ENCODE data around the gene SNTG2.

The SNTG2 gene

DNA sequence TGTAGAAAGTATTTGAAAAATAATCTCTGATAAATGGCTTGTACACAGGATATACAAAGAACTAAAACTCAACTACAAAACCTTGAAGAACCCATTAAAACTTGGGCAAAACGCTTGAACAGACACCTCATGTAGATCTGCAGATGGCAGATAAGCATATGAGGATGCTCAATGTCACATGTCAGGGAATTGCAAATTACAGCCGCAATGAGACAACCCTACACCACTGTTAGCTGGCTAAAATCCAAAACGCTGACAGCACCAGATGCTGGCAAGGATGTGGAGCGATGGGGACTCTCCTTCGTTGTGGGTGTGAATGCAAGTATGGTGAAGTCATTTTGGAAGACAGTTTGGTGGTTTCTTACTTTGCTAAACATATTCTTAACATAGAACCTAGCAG, 53.7 kb downstream of the SNTG2 start:
- no peak for DNase-seq

- DNase-seq = no peak
Observed at GRCh38 chr2:1010415-1010930, 59.8 kb downstream of the SNTG2 start.

DNA sequence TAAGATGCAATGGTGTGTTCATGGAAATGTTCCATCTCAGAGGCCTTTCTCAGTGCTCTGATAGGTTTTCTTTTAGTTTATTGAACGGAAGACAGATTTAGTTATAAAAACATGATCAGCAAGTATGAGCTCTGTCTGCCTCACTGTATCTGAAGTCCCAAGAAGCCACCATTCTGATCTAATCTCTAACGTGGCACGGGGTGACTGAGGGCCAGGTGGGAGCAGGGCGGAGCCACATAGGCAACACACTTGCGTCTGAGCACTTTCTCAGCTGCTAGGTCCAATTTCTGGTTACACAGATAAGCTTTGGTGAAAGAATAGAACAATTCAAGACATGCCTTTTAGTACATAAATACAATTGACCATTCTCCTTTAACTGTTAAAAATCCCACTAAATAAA, 60.4 kb downstream of the SNTG2 start:
- DNase-seq = no peak

DNA sequence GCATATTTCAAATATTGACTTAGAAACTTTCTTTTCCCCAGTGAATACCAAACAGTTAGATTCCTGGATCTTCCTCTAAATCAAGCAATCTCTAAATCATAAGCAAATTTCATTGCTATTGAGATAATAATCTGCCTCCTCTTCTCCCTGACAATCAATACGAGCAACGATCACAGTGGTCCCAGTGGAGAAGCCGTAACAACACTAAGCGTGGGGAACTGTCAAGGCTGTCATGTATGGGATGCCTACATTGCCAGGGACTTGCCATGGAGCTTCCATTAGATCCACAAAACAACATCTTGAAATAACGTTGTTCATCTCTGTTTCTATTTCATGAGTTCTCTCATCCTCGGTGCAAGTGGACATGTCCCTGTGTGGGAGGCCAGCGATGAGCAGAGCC, 61.3 kb downstream of the SNTG2 start:
- DNase-seq = no peak

DNA sequence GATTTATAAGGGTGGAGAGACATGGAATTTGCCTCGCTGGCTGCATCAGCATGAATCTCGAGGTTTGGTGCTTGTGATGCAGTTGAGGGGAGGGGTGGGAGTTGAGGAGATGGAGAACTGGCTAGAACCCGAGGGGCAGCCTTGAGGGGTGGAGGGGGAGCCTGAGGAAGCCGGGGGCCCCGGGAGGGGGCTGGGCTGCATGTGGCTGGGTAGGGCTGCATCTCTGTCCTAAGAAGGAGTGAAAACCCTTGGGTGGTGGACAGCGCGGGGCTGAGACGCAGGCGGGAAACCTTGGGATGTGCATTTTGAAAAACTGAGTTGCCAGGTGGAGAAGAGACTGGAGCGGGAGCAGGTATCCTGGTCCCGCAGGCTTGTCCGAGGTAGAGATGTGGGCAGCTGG, 64.2 kb downstream of the SNTG2 start:
- DNase-seq = no peak

GRCh38 chr2:1016500-1016899, 65.9 kb downstream of the SNTG2 start:
- DNase-seq = no peak

- no peak for DNase-seq
Observed at GRCh38 chr2:1017827-1018226, 67.2 kb downstream of the SNTG2 start.

DNA sequence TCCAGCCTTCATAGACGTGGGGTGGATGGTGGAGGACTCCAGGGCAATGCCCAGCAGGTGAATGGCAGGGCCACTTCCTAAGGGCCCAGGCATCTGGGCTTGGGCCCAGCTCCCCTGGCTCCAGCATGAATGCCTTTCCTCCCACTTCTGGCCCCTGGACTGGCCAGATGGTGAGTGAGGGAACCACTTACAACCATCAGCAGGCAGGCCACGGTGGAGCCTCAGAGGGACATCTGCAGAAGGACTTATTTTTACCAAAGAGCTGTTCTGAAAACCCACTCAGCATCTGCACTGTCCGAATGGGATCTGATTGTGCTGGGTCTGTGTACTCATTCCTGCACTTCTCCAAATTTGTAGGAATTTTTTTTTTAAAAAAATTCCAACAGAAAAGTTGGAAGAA, 69.6 kb downstream of the SNTG2 start:
- no peak for DNase-seq

DNA sequence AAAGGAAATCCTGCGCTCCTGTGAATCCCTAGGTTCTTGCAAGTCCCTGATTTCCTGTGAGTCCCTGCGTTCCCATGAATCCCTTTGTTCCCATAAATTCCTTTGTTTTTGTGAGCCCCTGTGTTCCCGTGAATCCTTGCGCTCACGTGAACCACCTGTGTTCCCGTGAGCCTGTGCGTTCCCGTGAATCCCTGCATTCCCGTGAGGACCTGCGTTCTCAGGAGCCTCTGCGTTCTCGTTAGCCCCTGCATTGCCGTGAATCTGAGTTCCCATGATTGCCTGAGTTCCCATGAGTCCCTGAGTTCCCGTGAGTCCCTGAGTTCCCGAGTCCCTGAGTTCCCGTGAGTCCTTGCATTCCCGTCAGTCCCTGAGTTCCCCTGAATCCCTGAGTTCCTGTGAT, 71.5 kb downstream of the SNTG2 start:
- DNase-seq = no peak

- no peak for DNase-seq
Observed at GRCh38 chr2:1024981-1025380, 74.3 kb downstream of the SNTG2 start.

DNA sequence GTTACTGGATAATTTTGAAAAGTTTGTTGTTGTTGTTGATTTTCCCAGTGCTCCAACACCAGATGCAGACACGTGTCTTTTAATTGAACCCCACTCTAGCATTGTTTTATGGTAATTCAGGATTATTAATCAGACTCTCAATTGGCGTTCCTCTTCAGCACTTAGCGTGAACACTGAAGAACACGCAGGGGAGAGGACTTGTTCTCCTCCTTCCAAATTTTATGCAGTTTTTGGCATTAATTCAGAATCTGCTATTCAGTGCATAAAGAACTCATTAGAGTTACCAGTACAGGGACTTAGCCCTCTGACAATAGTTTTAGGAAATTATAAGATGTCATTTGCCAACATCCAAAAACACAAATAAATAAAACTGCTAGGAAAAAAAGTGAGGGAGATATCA, 75.5 kb downstream of the SNTG2 start:
- DNase-seq = no peak

- DNase-seq = no peak
Observed at GRCh38 chr2:1028831-1029230, 78.2 kb downstream of the SNTG2 start.

DNA sequence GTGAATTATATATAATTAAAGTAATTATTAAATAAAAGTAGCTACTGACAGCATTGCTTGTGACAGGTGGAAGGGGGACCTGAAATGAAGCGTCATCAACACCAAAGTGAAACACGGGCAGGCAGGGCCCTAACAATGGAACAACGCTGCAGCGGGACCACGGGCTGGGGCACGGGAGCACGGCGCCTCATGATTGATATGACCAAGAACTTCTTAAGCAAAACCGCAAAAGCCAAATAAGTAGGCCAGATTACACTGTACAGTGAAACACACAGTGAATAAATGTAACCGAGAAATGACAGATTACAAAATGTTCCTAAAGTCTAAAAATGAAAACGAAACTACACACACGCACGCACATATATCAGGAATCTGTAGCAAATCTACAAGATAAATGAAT, 81.4 kb downstream of the SNTG2 start:
- no peak for DNase-seq

GRCh38 chr2:1033069-1033468, 82.4 kb downstream of the SNTG2 start:
- DNase-seq = no peak

DNA sequence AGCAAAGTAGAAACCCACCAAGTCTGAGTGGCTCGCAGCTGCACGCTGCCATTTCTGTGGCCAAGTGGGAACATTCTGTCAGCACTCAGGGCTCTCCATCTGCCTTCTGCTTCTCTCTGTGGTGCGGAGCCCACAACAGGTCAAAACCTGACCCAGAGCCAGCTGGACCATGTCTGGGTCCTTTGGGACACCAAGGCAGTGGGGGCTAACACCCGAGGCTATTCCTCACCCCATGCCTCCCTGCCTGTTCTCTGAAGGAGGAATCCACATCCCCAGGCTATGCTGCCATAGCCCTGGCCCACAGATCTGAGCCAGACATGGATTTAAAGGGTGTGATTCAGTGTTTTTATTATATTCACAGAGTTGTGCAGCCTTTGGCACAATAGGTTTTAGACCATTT, 86.4 kb downstream of the SNTG2 start:
- DNase-seq = no peak

- DNase-seq = no peak
Observed at GRCh38 chr2:1039549-1039948, 88.9 kb downstream of the SNTG2 start.

DNA sequence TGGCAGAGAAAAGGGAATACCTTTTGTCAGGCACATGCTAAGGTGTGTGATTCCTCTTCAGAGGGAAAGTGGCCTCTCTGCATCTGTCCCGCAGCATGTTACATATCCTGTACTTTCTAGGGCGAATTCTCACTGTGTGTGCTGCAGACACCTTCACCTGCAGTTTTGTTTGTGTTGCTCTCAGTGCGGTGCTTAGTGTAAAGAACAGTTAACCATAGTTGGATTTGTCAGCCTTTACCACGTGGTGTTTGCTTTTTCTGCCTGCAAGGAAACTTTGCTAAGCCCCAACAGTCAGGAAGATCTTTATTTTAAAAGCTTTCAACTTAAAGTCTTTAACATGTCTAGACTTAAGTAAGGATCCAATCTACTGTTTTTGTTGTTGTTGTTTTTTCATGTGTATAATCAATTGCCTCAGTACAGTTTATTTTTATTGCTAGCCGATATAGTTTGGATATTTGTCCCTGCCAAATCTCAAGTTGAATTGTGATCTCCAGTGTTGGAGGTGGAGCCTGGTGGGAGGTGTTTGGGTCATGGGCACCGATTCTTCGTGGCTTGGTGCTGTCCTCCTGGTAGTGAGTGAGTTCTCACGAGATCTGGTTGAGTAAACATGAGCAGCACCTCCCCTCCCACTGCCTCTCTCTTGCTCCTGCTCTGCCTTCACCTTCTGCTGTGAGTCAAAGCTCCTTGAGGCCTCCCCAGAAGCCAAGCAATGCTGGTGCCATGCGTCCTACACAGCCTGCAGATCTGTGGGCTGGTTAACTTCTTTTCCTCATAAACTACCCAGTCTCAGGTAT, 90.6 kb downstream of the SNTG2 start:
- no peak for DNase-seq

- DNase-seq = no peak
Observed at GRCh38 chr2:1045109-1045508, 94.5 kb downstream of the SNTG2 start.

DNA sequence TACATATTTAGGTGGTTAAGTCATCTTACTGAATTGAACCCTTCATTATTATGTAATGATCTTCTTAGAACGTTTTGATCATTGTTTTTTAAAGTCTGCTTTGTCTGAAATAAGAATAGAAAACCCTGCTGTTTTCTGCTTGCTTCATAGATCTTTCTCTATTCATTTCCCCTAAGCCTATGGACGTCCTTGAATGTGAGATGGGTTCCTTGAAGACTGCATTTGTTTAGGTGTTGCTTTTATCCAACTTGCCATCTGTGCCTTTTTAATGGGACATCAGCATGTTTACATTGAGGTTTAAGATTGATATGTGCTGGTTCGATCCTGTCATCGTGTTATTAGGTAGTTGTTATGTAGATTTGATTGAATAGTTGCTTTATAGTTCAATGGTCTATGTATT, 95.4 kb downstream of the SNTG2 start:
- no peak for DNase-seq

- DNase-seq = no peak
Observed at GRCh38 chr2:1047485-1047884, 96.8 kb downstream of the SNTG2 start.

- no peak for DNase-seq
Observed at GRCh38 chr2:1049691-1050090, 99.0 kb downstream of the SNTG2 start.

GRCh38 chr2:1051075-1051474, 100.4 kb downstream of the SNTG2 start:
- DNase-seq = no peak

DNA sequence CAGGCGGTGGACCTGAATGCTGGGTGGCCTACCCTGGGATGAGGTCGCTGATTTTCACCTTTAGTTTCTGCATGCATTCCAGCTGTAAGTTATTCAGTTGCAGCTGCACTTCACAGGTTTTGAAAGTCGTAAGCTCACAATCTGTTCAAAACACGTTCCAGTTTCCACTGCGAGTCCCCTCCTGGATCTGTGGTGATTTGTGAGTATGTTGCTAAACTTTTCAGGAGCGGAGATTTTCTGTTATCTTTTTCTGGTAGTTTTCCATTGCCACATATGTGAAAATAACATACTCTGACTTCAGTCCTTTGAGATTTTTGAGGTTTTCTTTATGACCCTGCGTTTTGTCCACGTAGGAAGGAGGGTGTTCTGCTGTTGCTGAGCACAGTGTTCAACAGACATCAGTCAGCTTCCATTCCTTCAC, 102.1 kb downstream of the SNTG2 start:
- no peak for DNase-seq

DNA sequence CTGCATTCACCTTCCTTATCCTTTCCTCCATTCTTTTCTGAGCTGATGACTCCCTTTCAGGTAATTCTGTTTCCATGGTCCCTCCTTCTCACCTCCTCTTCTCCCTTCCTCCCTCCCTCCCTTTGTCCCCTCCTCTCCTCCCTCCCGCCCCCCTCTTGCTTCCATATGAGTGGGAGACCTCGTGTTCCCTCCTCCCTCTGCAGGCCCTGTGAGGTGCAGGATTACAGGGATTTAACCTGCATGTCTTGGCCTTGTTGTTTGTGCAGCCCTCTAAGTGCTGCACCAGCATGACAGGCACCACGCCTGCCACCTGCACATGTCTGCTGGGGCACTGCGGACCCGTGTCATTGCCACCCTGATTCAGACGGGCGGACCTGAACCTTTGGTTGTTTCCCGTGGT, 103.1 kb downstream of the SNTG2 start:
- DNase-seq = no peak

- no peak for DNase-seq
Observed at GRCh38 chr2:1054399-1054798, 103.8 kb downstream of the SNTG2 start.
